ENCODE data around the gene TERB1.

Gene TERB1

GRCh38 chr16:66705790-66706505, 95.4 kb downstream of the TERB1 start:
- DNase-seq (ENCODE audit: low spot score), result no peak
